GM13977 (cell line): ENCODE results near the gene PSMD4.

ENCODE experiments used
- DNase-seq: peaks from one replicate; pipeline ENCODE4 v3.0.0; 2012; ENCODE audit warnings: low spot score
- in situ Hi-C: fragments of 300-500 bp; cut with MboI; formaldehyde crosslinking; loops from one replicate; pipeline ENCODE4 v1.12.0; 2022; ENCODE audit warnings: low sequenced_read_pairs, low pct_unique_long_range_greater_than_20kb, mixed read lengths, inconsistent platforms; ENCODE audit not compliant: unreplicated experiment
- TF ChIP-seq, protein P1 (sequence below): IDR thresholded peaks from 2 replicates; pipeline ENCODE4 v1.5.1; 2012; ENCODE audit warnings: mild to moderate bottlenecking, control low read depth; ENCODE audit not compliant: insufficient read depth; ENCODE audit errors: extremely low read depth, missing control alignments

Gene PSMD4

DNA sequence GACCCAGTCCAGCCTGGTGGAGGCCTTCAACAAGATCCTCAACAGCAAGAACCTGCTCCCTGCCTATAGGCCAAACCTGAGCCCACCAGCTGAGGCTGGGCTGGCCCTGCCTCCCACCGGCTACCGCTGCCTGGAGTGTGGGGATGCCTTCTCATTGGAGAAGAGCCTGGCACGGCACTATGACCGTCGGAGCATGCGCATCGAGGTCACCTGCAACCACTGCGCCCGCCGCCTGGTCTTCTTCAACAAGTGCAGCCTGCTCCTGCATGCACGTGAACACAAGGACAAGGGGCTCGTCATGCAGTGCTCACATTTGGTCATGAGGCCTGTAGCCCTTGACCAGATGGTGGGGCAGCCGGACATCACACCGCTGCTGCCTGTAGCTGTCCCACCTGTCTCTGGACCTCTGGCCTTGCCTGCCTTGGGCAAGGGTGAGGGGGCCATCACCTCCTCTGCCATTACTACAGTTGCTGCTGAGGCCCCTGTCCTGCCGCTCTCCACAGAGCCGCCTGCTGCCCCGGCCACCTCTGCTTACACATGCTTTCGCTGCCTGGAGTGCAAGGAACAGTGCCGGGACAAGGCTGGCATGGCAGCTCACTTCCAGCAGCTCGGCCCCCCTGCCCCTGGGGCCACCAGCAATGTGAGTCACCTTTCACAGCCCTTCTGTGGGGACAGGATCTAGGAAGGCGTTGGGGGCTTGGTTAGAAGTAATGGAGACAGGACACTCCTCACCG, 33.4 kb downstream of the PSMD4 start:
- DNase-seq = no peak
- in situ Hi-C loops = no loop called here
- TF ChIP-seq, protein P1, sequence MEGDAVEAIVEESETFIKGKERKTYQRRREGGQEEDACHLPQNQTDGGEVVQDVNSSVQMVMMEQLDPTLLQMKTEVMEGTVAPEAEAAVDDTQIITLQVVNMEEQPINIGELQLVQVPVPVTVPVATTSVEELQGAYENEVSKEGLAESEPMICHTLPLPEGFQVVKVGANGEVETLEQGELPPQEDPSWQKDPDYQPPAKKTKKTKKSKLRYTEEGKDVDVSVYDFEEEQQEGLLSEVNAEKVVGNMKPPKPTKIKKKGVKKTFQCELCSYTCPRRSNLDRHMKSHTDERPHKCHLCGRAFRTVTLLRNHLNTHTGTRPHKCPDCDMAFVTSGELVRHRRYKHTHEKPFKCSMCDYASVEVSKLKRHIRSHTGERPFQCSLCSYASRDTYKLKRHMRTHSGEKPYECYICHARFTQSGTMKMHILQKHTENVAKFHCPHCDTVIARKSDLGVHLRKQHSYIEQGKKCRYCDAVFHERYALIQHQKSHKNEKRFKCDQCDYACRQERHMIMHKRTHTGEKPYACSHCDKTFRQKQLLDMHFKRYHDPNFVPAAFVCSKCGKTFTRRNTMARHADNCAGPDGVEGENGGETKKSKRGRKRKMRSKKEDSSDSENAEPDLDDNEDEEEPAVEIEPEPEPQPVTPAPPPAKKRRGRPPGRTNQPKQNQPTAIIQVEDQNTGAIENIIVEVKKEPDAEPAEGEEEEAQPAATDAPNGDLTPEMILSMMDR = no peak

DNA sequence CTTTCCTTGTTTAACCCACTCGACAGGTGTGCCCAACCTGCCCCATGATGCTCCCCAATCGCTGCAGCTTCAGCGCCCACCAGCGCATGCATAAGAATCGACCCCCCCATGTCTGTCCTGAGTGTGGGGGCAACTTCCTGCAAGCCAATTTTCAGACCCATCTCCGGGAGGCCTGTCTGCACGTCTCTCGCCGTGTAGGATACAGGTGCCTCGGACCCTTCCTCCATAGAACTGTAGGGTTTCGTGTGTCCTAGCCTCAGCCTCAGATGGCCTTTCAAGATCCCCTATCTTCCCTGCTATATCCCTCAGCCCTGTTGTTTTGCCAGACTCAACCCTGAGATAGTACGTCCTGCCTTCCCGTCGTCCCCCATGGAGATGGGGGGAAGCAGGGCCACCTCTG, 34.0 kb downstream of the PSMD4 start:
- no peak for DNase-seq
- TF ChIP-seq, protein P1 = no peak
- in situ Hi-C loops = no loop called here

DNA sequence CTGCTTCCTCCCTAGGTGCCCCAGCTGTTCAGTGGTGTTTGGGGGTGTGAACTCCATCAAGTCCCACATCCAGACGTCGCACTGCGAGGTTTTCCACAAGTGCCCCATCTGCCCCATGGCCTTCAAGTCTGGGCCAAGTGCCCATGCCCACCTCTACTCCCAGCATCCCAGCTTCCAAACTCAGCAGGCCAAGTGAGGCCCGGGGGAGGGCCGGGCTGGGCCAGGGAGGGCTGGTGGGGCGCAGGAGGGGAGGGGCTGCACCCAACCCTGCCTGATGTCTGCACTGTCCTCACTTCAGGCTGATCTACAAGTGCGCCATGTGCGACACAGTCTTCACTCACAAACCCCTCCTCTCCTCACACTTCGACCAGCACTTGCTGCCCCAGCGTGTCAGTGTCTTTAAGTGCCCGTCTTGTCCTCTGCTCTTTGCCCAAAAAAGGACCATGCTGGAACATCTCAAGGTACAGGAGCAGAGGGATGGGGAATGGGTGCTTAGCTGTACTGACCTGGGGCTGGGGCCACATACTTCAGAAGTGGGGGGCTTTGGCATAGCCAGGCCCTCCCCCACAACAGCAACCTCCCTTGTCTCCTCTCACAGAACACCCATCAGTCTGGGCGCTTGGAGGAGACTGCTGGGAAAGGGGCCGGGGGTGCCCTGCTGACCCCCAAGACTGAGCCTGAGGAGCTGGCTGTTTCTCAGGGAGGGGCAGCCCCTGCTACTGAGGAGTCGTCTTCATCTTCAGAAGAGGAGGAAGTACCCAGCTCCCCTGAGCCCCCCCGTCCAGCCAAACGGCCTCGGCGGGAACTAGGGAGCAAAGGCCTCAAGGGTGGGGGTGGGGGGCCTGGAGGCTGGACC, 34.8 kb downstream of the PSMD4 start:
- in situ Hi-C loops = no loop called here
- TF ChIP-seq, protein P1 = no peak
- DNase-seq = no peak

DNA sequence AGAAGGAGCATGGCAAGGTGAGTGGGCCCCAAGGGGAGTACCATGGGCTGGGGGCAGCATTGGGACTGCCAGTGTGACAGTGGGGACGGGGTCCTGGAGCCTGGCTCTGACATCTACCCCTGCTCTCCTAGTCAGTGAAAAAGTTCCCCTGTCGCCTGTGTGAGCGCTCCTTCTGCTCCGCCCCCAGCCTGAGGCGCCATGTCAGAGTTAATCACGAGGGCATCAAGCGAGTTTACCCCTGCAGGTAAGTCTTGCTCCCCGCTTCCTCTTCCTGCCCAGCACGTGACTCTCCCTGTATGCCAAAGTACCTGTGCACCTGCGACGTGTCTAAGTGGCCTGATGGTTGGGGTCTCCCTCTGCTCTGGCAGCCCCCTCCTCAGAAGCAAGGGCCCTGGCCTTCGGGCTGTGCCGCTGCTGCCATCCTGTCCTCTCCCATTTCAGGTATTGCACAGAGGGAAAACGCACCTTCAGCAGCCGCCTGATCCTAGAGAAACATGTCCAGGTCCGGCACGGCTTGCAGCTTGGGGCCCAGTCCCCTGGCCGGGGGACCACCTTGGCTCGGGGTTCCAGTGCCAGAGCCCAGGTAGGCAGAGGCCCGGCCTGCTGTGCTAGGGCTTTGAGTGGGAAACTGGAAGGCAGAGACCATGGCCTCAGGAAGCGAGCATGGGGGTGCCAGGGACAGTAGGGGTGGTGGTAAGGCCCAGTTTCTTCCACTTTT, 35.6 kb downstream of the PSMD4 start:
- in situ Hi-C loops = no loop called here
- TF ChIP-seq, protein P1 = no peak
- no peak for DNase-seq

DNA sequence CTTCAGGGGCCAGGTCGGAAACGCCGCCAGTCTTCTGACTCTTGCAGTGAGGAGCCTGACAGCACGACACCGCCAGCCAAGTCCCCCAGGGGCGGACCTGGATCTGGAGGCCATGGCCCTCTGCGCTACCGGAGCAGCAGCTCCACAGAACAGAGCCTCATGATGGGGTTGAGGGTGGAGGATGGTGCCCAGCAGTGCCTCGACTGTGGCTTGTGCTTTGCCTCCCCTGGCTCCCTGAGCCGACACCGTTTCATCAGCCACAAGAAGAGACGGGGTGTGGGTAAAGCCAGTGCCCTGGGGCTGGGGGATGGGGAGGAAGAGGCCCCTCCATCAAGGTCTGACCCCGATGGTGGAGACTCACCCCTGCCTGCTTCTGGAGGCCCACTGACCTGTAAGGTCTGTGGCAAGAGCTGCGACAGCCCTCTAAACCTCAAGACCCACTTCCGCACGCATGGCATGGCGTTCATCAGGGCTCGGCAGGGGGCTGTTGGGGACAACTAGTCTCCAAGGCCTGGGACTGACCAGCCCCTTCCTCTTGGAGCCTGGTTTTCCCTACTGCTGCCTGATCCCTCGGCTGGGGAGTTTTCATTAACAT, 36.3 kb downstream of the PSMD4 start:
- TF ChIP-seq, protein P1 = no peak
- in situ Hi-C loops = no loop called here

More for the DNA sequence above, 36.3 kb downstream of the PSMD4 start:
- no peak for DNase-seq
